ENCODE measurements around the gene HIC2.
"Not testable (repeated sequence)": the region's sequence is repeated elsewhere in the genome, so short reads cannot be mapped to it uniquely, and the experiment has no call there.

HIC2 gene

DNA sequence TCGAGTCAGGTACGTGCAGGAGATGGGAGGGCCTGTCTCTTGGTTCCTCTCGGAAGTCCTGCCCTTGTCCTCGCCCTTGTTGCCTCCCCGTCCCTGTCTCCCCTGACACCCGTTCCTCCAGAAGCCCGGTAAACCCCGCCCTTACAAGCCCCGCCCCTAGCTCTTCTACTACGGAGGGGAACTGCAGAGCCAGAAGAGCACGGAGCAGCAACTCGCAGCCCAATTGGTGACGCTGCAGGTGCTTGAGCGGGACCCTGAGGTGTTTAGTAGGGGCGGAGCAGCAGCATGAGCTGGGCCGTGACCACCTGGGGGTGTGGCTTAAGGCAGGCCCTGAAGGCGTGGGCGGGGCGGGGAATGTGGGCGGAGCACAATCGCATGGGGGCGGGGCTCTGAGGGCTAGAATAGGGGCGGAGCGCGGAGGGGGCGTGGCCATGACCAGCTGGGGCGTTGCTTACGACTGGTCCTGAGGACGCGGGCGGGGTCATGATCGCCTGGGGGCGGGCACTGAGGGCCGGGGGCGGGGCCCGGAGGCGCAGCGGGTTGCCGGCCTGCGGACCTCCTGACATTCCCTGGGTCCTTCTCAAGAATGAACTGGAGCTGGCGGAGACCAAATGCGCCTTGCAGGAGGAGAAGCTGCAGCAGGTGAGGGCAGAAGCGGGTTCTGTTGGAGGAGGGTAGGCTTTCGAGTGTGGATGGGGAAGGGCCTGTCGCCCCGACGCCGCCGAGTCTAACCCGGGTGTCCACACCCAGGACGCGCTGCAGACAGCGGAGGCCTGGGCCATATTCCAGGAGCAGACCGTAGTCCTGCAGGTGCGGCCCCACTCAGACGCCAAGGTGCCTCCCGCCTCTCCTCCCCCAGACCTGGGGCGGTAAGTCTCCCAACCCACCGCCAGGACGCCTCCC is 51.3 kb downstream of the HIC2 start:
- H3K36me3 ChIP-seq (ENCODE audit: control insufficient read depth, insufficient read depth, low read length); H3K9me3 ChIP-seq (ENCODE audit: control insufficient read depth, low read length); H3K27ac ChIP-seq (ENCODE audit: insufficient read depth, low read depth, low read length, poor library complexity, severe bottlenecking); H3K27me3 ChIP-seq (ENCODE audit: control insufficient read depth, insufficient read depth, low read length, poor library complexity, severe bottlenecking); H3K4me1 ChIP-seq (ENCODE audit: control insufficient read depth, insufficient read depth, low read length): not testable (repeated sequence)
- 0% methylated on average over 8 of the region's 60 CpGs for WGBS, 2 experiments
- peak overlapping the region; percentile 16 for H3K4me3 ChIP-seq (ENCODE audit: insufficient read depth, low read depth, low read length)

GRCh38 chr22:21469097-21469994 is 52.2 kb downstream of the HIC2 start:
- not testable (repeated sequence) for H3K4me1 ChIP-seq (ENCODE audit: control insufficient read depth, insufficient read depth, low read length); H3K9me3 ChIP-seq (ENCODE audit: control insufficient read depth, low read length); H3K27me3 ChIP-seq (ENCODE audit: control insufficient read depth, insufficient read depth, low read length, poor library complexity, severe bottlenecking); H3K36me3 ChIP-seq (ENCODE audit: control insufficient read depth, insufficient read depth, low read length); H3K4me3 ChIP-seq (ENCODE audit: insufficient read depth, low read depth, low read length); H3K27ac ChIP-seq (ENCODE audit: insufficient read depth, low read depth, low read length, poor library complexity, severe bottlenecking)
- WGBS, 2 experiments: 5 to 9% methylated on average over 36 of the region's 87 CpGs

DNA sequence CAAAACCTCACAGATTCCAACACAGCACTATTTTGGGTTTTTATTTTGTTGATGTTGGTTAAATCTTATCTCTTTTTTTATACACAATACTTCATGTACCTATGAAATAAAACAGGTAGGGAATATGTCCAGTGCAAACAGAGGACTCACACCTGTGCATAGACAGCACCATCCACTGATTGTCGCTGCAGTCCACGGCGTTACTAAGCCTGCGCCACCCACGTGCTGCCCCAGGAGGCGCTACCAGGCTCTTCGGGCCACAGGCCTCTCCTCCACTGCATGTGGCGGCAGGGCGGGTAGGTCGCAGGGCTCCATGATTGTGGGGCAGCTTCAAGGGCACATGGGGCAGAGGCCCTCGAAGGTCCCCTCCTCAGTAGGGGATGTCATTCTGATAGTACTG is 55.8 kb downstream of the HIC2 start:
- H3K4me1 ChIP-seq (ENCODE audit: control insufficient read depth, insufficient read depth, low read length); H3K9me3 ChIP-seq (ENCODE audit: control insufficient read depth, low read length); H3K27ac ChIP-seq (ENCODE audit: insufficient read depth, low read depth, low read length, poor library complexity, severe bottlenecking); H3K4me3 ChIP-seq (ENCODE audit: insufficient read depth, low read depth, low read length); H3K27me3 ChIP-seq (ENCODE audit: control insufficient read depth, insufficient read depth, low read length, poor library complexity, severe bottlenecking); H3K36me3 ChIP-seq (ENCODE audit: control insufficient read depth, insufficient read depth, low read length): not testable (repeated sequence)
- no CpG with 5 or more reads among the region's 11 CpGs for WGBS, 2 experiments

DNA sequence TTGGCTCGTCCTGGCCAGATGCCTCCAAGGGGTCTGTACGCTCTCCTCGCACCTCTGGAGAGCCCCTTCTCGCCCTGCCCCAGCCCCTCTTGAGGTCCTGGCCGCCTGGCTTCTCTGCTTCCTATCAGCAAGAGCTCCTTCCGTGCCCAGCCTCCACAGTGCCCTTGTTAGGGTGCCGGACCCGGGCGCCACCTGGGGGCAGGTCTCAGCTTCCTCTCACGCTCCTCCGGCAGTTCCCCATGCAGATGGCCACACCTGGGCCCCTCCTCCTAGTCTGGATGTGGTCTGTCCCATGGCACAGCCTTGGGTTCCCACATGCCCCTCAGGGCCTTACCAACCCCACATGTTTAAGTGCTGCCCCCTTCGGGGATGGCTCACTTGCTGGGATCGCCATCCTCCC is 56.5 kb downstream of the HIC2 start:
- H3K4me1 ChIP-seq (ENCODE audit: control insufficient read depth, insufficient read depth, low read length); H3K27ac ChIP-seq (ENCODE audit: insufficient read depth, low read depth, low read length, poor library complexity, severe bottlenecking); H3K4me3 ChIP-seq (ENCODE audit: insufficient read depth, low read depth, low read length); H3K9me3 ChIP-seq (ENCODE audit: control insufficient read depth, low read length); H3K27me3 ChIP-seq (ENCODE audit: control insufficient read depth, insufficient read depth, low read length, poor library complexity, severe bottlenecking); H3K36me3 ChIP-seq (ENCODE audit: control insufficient read depth, insufficient read depth, low read length): not testable (repeated sequence)
- WGBS, 2 experiments: no CpG with 5 or more reads among the region's 13 CpGs

DNA sequence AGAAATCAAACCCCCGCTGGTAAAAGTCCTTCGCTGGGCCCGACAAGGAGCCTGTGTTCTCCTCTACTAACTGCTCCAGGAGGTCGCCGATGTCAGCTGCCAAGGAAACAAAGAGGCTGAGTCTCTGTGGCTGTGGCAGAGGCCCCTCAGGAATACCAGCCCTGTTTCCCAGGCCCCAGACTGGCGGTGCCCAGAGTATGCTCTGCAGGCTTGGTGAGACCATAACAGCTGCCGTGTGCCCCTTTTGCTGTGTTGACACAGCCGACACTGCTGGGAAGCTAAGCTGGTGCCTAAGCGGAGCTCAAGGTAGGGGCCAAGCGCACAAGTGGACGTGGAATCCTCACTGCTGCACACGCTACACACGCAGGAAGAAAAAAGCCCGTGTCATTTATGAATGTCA is 66.9 kb downstream of the HIC2 start:
- H3K9me3 ChIP-seq (ENCODE audit: control insufficient read depth, low read length); H3K36me3 ChIP-seq (ENCODE audit: control insufficient read depth, insufficient read depth, low read length); H3K27ac ChIP-seq (ENCODE audit: insufficient read depth, low read depth, low read length, poor library complexity, severe bottlenecking); H3K4me1 ChIP-seq (ENCODE audit: control insufficient read depth, insufficient read depth, low read length); H3K27me3 ChIP-seq (ENCODE audit: control insufficient read depth, insufficient read depth, low read length, poor library complexity, severe bottlenecking); H3K4me3 ChIP-seq (ENCODE audit: insufficient read depth, low read depth, low read length): not testable (repeated sequence)
- 78 to 88% methylated on average over 4 to 5 of the region's 14 CpGs for WGBS, 2 experiments

GRCh38 chr22:21487723-21488122 is 70.6 kb downstream of the HIC2 start:
- H3K27me3 ChIP-seq (ENCODE audit: control insufficient read depth, insufficient read depth, low read length, poor library complexity, severe bottlenecking); H3K4me1 ChIP-seq (ENCODE audit: control insufficient read depth, insufficient read depth, low read length); H3K9me3 ChIP-seq (ENCODE audit: control insufficient read depth, low read length); H3K4me3 ChIP-seq (ENCODE audit: insufficient read depth, low read depth, low read length); H3K27ac ChIP-seq (ENCODE audit: insufficient read depth, low read depth, low read length, poor library complexity, severe bottlenecking); H3K36me3 ChIP-seq (ENCODE audit: control insufficient read depth, insufficient read depth, low read length): not testable (repeated sequence)
- WGBS, 2 experiments: 87 to 96% methylated on average over 6 of the region's 17 CpGs

GRCh38 chr22:21489149-21489680 is 72.0 kb downstream of the HIC2 start:
- H3K9me3 ChIP-seq (ENCODE audit: control insufficient read depth, low read length); H3K4me1 ChIP-seq (ENCODE audit: control insufficient read depth, insufficient read depth, low read length); H3K27ac ChIP-seq (ENCODE audit: insufficient read depth, low read depth, low read length, poor library complexity, severe bottlenecking); H3K36me3 ChIP-seq (ENCODE audit: control insufficient read depth, insufficient read depth, low read length); H3K4me3 ChIP-seq (ENCODE audit: insufficient read depth, low read depth, low read length); H3K27me3 ChIP-seq (ENCODE audit: control insufficient read depth, insufficient read depth, low read length, poor library complexity, severe bottlenecking): not testable (repeated sequence)
- WGBS, 2 experiments: 51 to 58% methylated on average over 4 to 5 of the region's 11 CpGs

- WGBS, 2 experiments: 100% methylated on average over 4 of the region's 6 CpGs
- H3K4me3 ChIP-seq (ENCODE audit: insufficient read depth, low read depth, low read length); H3K36me3 ChIP-seq (ENCODE audit: control insufficient read depth, insufficient read depth, low read length); H3K27me3 ChIP-seq (ENCODE audit: control insufficient read depth, insufficient read depth, low read length, poor library complexity, severe bottlenecking); H3K4me1 ChIP-seq (ENCODE audit: control insufficient read depth, insufficient read depth, low read length); H3K27ac ChIP-seq (ENCODE audit: insufficient read depth, low read depth, low read length, poor library complexity, severe bottlenecking); H3K9me3 ChIP-seq (ENCODE audit: control insufficient read depth, low read length): not testable (repeated sequence)
Observed at GRCh38 chr22:21490556-21490955, 73.4 kb downstream of the HIC2 start.

GRCh38 chr22:21492271-21492670 is 75.1 kb downstream of the HIC2 start:
- H3K9me3 ChIP-seq (ENCODE audit: control insufficient read depth, low read length); H3K4me1 ChIP-seq (ENCODE audit: control insufficient read depth, insufficient read depth, low read length); H3K36me3 ChIP-seq (ENCODE audit: control insufficient read depth, insufficient read depth, low read length); H3K27ac ChIP-seq (ENCODE audit: insufficient read depth, low read depth, low read length, poor library complexity, severe bottlenecking); H3K27me3 ChIP-seq (ENCODE audit: control insufficient read depth, insufficient read depth, low read length, poor library complexity, severe bottlenecking); H3K4me3 ChIP-seq (ENCODE audit: insufficient read depth, low read depth, low read length): not testable (repeated sequence)
- no CpG with 5 or more reads among the region's 8 CpGs for WGBS, 2 experiments

Measured in ectodermal cell (in vitro differentiated cells).